Dermis blood vessel endothelial cell (primary cell): Measurements from ENCODE around the gene MDK. TPM values are rescaled to one million over a fixed set of nuclear protein-coding genes. Genes with fewer than 3 reads are reported as not detected.

Source experiments
- DNase-seq: peaks from one replicate; pipeline ENCODE4 v3.0.0; 2010
- total RNA-seq: library from RNA; depleted of rRNA; stranded (reverse); fragments of >200 nt; gene quantifications from 2 replicates; pipeline ENCODE4 v1.2.3, GENCODE V29; 2014

MDK gene
- total RNA-seq, 1 donor from 2014 or later, result 59.6 TPM

- no peak for DNase-seq
Measured at GRCh38 chr11:46383974-46384701, 2.7 kb downstream of the MDK start.

GRCh38 chr11:46385169-46386004 is 3.9 kb downstream of the MDK start:
- no peak for DNase-seq

GRCh38 chr11:46386005-46386578 is 4.6 kb downstream of the MDK start:
- no peak for DNase-seq

- no peak for DNase-seq
Measured at GRCh38 chr11:46386674-46387073, 5.2 kb downstream of the MDK start.

- DNase-seq, result no peak
Measured at GRCh38 chr11:46387456-46387855, 6.0 kb downstream of the MDK start.

GRCh38 chr11:46387919-46388618 is 6.6 kb downstream of the MDK start:
- DNase-seq, result peak; percentile 28

- DNase-seq, result no peak
Measured at GRCh38 chr11:46388619-46389449, 7.4 kb downstream of the MDK start.

- DNase-seq, result peak; percentile 88
Measured at GRCh38 chr11:46389450-46390330, 8.2 kb downstream of the MDK start.

- DNase-seq, result no peak
Measured at GRCh38 chr11:46390331-46391171, 9.1 kb downstream of the MDK start.

- no peak for DNase-seq
Measured at GRCh38 chr11:46391186-46391577, 9.7 kb downstream of the MDK start.

- DNase-seq, result peak; percentile 64
Measured at GRCh38 chr11:46391578-46392420, 10.3 kb downstream of the MDK start, which contains the start of gene CHRM4. Gene CHRM4 (minus strand): TSS chr11:46391776. CDS start chr11:46386557, 5,219 bp downstream.

- peak; percentile 88 for DNase-seq
Measured at GRCh38 chr11:46392421-46393230, 11.2 kb downstream of the MDK start.

GRCh38 chr11:46393231-46393616 is 11.8 kb downstream of the MDK start:
- DNase-seq, result no peak

GRCh38 chr11:46393759-46394158 is 12.3 kb downstream of the MDK start:
- DNase-seq, result no peak

GRCh38 chr11:46397526-46397925 is 16.1 kb downstream of the MDK start:
- no peak for DNase-seq

GRCh38 chr11:46402957-46403902 is 21.8 kb downstream of the MDK start:
- DNase-seq, result no peak

- no peak for DNase-seq
Measured at GRCh38 chr11:46404476-46405017, 23.1 kb downstream of the MDK start.
